ENCODE data around the gene KCNH6. TPM values are rescaled to one million over a fixed set of nuclear protein-coding genes. Genes with fewer than 3 reads are reported as not detected.

KCNH6 gene
- total RNA-seq, 1 donor from 2014 or later, result not detected

GRCh38 chr17:63530557-63531021 is 7.4 kb downstream of the KCNH6 start:
- H3K4me3 ChIP-seq, result no peak overlapping the region
- TF ChIP-seq POLR2AphosphoS5 (IDR thresholded peaks at IDR 0.05; ENCODE audit: insufficient read depth in 1 of 2, low read depth in 1 of 2) (no peak), POLR2A (IDR thresholded peaks at IDR 0.05) (no peak)
- TF ChIP-seq, protein P1, sequence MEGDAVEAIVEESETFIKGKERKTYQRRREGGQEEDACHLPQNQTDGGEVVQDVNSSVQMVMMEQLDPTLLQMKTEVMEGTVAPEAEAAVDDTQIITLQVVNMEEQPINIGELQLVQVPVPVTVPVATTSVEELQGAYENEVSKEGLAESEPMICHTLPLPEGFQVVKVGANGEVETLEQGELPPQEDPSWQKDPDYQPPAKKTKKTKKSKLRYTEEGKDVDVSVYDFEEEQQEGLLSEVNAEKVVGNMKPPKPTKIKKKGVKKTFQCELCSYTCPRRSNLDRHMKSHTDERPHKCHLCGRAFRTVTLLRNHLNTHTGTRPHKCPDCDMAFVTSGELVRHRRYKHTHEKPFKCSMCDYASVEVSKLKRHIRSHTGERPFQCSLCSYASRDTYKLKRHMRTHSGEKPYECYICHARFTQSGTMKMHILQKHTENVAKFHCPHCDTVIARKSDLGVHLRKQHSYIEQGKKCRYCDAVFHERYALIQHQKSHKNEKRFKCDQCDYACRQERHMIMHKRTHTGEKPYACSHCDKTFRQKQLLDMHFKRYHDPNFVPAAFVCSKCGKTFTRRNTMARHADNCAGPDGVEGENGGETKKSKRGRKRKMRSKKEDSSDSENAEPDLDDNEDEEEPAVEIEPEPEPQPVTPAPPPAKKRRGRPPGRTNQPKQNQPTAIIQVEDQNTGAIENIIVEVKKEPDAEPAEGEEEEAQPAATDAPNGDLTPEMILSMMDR (IDR thresholded peaks at IDR 0.05), result no peak
- no peak overlapping the region for H3K27ac ChIP-seq
- no peaks in the 10 kb centered on the region for H3K4me1 ChIP-seq
- H3K27me3 ChIP-seq, result no peaks in the 10 kb centered on the region
- DNase-seq (ENCODE audit: extremely low spot score in 2 of 2), result no peak
- no peaks in the 10 kb centered on the region for H3K9me3 ChIP-seq
- H3K36me3 ChIP-seq, result no peaks in the 10 kb centered on the region
- intact Hi-C loops (cut with DNase I), result loop anchor here (10.0 kb wide), 1 partner anchor 64 kb away; no protein-coding TSS in a partner anchor

GRCh38 chr17:63531022-63531965 is 8.1 kb downstream of the KCNH6 start:
- Histone ChIP-seq H3K27me3 (no peaks in the 10 kb centered on the region), H3K4me3 (no peak overlapping the region), H3K27ac (no peak overlapping the region), H3K4me1 (no peaks in the 10 kb centered on the region), H3K36me3 (no peaks in the 10 kb centered on the region), H3K9me3 (no peaks in the 10 kb centered on the region)
- intact Hi-C loops (cut with DNase I), result loop anchor here (10.0 kb wide), 1 partner anchor 64 kb away; no protein-coding TSS in a partner anchor
- TF ChIP-seq POLR2AphosphoS5 (IDR thresholded peaks at IDR 0.05; ENCODE audit: insufficient read depth in 1 of 2, low read depth in 1 of 2) (no peak), POLR2A (IDR thresholded peaks at IDR 0.05) (no peak)
- no peak for DNase-seq (ENCODE audit: extremely low spot score in 2 of 2)

DNA sequence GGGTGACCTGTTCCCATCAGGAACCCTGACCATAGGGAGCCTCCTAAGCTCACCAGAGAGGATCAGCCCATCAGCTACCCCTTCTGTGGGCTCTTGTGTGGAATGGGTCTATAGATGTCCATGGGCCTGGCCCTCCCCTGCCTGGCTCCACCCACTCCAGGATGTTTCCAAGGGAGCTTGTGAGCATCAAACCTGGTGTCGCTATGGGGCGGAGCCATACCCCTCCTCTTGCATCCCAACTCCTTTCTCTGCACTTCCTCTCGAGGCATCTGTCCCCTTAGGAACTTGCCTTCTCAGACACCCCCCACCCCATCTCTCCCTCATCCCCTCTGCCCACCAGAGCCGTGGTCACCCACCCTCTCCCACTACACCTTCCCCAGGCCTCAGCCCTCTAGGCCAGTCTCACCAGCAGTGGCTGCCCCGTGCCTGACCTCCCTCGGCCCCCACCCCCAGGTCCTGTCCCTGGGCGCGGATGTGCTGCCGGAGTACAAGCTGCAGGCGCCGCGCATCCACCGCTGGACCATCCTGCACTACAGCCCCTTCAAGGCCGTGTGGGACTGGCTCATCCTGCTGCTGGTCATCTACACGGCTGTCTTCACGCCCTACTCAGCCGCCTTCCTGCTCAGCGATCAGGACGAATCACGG is 10.4 kb downstream of the KCNH6 start:
- intact Hi-C loops (cut with DNase I), result loop anchor here (10.0 kb wide), 1 partner anchor 61 kb away; no protein-coding TSS in a partner anchor
- DNase-seq (ENCODE audit: extremely low spot score in 2 of 2), result no peak
- Histone ChIP-seq H3K27me3 (peaks cover 6% of the 10 kb centered on the region), H3K36me3 (no peaks in the 10 kb centered on the region), H3K4me3 (no peak overlapping the region), H3K4me1 (peaks cover 8% of the 10 kb centered on the region), H3K9me3 (no peaks in the 10 kb centered on the region), H3K27ac (no peak overlapping the region)
- TF ChIP-seq POLR2A (IDR thresholded peaks at IDR 0.05) (no peak), POLR2AphosphoS5 (IDR thresholded peaks at IDR 0.05; ENCODE audit: insufficient read depth in 1 of 2, low read depth in 1 of 2) (no peak)
- TF ChIP-seq, protein P1 (IDR thresholded peaks at IDR 0.05), result no peak

GRCh38 chr17:63534078-63534570 is 11.0 kb downstream of the KCNH6 start:
- Histone ChIP-seq H3K36me3 (no peaks in the 10 kb centered on the region), H3K9me3 (no peaks in the 10 kb centered on the region), H3K27ac (no peak overlapping the region), H3K4me3 (no peak overlapping the region), H3K27me3 (peaks cover 6% of the 10 kb centered on the region), H3K4me1 (peaks cover 11% of the 10 kb centered on the region)
- intact Hi-C loops (cut with DNase I), result loop anchor here (10.0 kb wide), 1 partner anchor 61 kb away; no protein-coding TSS in a partner anchor
- TF ChIP-seq POLR2AphosphoS5 (IDR thresholded peaks at IDR 0.05; ENCODE audit: insufficient read depth in 1 of 2, low read depth in 1 of 2) (no peak), POLR2A (IDR thresholded peaks at IDR 0.05) (no peak)
- TF ChIP-seq, protein P1 (IDR thresholded peaks at IDR 0.05), result no peak
- no peak for DNase-seq (ENCODE audit: extremely low spot score in 2 of 2)

GRCh38 chr17:63534816-63535455 is 11.8 kb downstream of the KCNH6 start:
- Histone ChIP-seq H3K36me3 (no peaks in the 10 kb centered on the region), H3K4me1 (peaks cover 11% of the 10 kb centered on the region), H3K4me3 (no peak overlapping the region), H3K9me3 (no peaks in the 10 kb centered on the region), H3K27ac (no peak overlapping the region), H3K27me3 (peaks cover 6% of the 10 kb centered on the region)
- no peak for TF ChIP-seq POLR2AphosphoS5 (IDR thresholded peaks at IDR 0.05; ENCODE audit: insufficient read depth in 1 of 2, low read depth in 1 of 2)
- no peak for TF ChIP-seq POLR2A (IDR thresholded peaks at IDR 0.05)
- TF ChIP-seq, protein P1 (IDR thresholded peaks at IDR 0.05), result no peak
- intact Hi-C loops (cut with DNase I), result loop anchor here (10.0 kb wide), 1 partner anchor 60 kb away; no protein-coding TSS in a partner anchor
- no peak for DNase-seq (ENCODE audit: extremely low spot score in 2 of 2)
